Middle frontal gyrus (tissue), 1 donor: ENCODE data around the gene CRYZL1.
"Not testable (repeated sequence)": the region's sequence is repeated elsewhere in the genome, so short reads cannot be mapped to it uniquely, and the experiment has no call there.

Source experiments
- DNase-seq: peaks from one replicate; pipeline ENCODE4 v3.0.0-alpha.2; 2015; ENCODE audit warnings: low spot score; ENCODE audit errors: extremely low spot score

Gene CRYZL1

DNA sequence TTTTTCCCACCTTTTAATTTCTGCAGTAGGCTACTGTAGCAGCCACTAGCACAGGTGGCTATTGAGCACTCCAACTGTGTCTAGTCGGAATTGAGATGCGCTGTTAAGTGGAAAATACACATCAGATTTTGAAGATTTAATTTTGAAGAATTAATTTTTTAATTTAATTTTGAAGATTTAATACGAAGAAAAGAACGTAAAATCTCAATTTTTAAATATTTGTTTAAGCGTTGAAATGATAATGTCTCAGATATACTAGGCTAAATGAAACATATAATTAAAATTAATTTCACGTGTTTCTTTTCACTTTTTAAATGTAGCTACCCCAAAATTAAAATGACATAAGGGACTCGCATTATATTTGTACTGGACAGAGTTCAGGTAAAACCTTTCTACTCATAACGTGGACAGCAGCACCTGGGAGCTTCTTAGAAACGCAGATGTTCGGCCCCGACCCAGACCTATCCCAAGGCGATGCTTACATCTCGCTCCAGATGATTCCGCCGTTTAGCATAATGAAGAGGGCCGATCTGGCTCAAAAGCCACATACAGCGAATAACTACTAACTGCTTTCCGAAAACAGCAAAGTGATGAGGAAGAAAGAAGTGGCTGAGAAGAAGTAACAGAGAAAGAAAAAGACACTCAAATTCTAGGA, 717 bp downstream of the CRYZL1 start:
- DNase-seq = no peak

DNA sequence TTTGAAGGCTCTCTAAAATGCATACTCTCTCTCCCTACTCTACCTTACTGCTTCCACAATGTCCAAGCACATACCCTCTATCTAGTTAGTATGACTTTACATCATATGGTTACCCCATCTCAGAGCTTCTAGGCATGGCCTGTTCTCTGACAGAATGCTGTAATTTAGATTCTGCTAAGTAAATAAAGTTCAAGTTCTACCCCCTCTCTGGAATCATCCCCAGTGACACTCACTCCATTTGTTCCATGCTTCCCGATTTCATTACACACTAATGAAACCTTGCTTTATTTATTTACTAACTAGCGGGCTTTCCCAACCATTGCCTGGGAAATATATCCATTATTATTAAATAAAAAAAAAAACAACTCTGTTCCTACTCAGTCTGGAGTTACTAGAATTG, 7.3 kb downstream of the CRYZL1 start:
- no peak for DNase-seq

DNA sequence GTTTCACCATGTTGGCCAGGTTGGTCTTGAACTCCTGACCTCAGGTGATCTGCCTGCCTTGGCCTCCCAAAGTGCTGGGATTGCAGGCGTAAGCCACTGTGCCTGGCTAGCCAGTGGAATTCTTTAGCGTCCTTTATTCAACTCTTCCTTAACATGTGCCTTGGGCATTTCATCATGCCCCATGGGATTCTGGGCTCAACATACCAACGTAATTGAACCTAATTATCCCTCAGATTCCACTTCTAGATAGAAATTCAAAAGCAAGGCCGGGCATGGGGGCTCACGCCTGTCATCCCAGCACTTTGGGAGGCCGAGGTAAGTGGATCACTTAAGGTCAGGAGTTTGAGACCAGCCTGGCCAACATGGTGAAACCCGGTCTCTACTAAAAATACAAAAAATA, 15.4 kb downstream of the CRYZL1 start:
- DNase-seq = not testable (repeated sequence)

DNA sequence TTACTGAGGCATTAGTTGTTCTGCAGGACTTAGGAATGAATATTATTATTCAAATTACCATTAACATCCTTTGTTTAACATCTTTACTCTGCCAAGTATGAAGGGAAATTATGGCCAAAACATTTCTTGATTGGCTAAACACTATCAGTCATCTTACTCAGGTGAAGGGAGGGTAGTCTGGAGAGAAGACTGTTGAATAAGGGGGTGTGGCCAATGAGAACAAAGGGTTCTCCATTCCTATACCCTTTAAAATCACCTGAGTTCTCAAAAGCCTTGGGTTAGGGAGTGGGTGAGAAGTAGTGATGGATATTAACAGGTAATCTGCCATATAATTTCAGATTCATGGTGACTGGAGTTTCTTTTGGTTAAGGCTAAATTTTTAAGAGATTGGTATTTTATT, 19.3 kb downstream of the CRYZL1 start:
- no peak for DNase-seq

DNA sequence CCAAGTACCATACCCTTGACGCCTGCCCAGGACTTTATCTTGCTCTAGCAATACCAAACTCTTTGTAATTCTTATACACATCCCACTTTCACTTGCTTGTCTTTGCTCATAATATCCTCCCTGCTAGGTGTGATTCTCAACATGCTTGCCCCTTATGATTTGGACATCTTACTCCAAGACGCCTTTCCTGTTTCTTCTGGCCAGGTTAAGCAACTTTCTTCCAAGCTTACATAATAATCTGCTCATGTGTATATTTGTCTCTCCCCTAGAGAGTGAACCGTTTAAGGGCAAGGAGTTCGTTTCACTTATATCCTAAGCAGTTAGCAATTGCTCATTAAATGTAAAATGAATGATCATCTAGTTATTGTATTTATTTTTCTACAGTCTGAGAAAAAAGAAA, 21.8 kb downstream of the CRYZL1 start:
- DNase-seq = no peak

DNA sequence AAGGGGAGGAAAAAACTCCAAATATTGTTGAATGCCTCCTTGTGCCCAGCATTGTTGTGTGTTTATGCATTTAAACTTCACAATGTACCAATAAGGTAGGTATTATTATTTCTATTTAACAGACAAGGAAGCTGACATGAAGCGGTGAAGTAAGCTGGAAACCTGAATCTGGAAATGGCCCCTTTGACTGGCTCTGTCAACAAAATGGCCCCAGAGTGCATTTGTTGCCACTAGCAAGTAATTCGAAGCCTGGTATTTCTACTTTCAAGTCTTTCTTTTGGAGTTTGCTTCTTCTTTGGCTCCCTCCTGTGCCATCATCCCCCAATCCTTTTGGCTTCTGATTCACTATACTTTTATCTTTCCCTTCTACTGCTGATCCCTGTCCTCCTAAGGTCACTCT, 23.1 kb downstream of the CRYZL1 start:
- DNase-seq = no peak

DNA sequence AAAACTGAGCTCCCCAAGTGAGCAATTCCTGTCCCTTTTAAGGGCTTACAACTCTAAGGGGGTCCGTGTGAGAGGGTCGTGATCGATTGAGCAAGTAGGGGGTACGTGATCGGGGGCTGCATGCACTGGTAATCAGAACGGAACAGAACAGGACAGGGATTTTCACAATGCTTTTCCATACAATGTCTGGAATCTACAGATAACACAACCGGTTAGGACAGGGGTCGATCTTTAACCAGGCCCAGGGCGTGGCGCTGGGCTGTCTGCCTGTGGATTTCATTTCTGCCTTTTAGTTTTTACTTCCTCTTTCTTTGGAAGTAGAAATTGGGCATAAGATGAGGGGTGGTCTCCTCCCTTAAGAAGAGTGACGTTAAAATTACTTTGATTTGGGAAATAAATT, 24.0 kb downstream of the CRYZL1 start:
- not testable (repeated sequence) for DNase-seq

DNA sequence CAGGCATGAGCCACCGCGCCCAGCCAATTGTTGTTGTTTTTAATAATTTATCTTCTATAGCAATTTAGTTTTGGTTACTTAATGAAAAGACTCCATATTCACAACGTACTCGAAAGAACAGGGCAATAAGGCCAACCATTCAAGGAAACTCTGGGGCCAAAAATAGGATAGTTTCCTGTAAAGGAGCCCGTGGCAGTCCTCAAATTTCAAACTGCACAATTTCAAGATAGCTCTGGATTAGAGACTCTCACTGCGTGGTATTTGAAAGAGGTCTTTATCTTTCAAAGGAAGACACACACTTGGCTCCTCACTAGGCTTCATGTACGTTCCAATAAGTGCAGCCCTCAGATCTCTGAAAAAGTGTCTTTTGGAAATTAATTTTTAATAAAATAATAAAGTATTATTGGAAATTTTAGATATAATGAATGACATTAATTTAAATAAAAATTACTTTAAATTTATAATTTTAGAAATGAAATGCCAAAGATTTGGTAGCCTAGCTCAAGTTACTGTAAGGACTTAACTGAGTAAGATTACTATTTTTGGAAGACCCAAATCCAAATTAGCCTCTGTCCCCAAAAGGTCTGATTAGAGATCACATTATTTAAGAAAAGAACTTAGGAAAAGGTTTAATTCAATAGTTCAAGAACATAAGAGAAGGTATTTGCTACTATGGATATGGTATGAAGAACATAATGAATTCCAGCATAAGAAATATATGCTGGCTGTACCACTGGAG, 30.4 kb downstream of the CRYZL1 start:
- DNase-seq = no peak

DNA sequence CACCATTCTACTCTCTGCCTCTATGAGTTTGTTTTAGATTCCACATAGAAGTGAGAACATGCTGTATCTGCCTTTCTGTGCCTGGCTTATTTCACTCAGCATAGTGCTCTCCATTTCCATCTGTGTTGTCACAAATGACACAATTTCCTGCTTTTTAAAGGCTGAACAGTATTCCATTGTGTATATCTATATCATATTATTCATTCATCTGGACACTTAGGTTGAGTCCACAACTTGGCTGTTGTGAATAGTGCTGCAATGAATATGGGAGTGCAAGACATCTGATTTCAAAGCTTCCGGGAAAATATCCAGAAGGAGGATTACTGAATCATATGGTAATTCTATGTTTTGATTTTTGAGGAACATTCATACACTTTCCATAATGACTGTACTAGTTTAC, 33.0 kb downstream of the CRYZL1 start:
- no peak for DNase-seq

DNA sequence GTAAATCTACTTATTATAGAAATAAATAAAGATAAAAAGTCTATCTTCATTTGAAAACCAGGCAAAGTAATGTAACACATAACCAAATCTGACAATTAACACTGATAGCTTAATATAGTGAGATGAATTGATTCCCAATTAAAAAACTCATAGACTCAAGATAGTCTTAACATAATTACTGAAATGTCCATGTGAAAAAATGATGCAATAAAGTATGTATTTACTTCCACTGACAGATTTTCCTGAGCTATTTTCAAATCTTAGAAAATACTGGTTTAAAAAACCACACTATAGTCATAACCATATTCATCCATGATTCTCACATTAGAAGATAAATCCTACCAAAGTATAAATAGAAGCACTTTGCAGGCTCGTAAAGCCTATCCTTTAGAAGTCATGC, 43.5 kb downstream of the CRYZL1 start:
- DNase-seq = no peak

DNA sequence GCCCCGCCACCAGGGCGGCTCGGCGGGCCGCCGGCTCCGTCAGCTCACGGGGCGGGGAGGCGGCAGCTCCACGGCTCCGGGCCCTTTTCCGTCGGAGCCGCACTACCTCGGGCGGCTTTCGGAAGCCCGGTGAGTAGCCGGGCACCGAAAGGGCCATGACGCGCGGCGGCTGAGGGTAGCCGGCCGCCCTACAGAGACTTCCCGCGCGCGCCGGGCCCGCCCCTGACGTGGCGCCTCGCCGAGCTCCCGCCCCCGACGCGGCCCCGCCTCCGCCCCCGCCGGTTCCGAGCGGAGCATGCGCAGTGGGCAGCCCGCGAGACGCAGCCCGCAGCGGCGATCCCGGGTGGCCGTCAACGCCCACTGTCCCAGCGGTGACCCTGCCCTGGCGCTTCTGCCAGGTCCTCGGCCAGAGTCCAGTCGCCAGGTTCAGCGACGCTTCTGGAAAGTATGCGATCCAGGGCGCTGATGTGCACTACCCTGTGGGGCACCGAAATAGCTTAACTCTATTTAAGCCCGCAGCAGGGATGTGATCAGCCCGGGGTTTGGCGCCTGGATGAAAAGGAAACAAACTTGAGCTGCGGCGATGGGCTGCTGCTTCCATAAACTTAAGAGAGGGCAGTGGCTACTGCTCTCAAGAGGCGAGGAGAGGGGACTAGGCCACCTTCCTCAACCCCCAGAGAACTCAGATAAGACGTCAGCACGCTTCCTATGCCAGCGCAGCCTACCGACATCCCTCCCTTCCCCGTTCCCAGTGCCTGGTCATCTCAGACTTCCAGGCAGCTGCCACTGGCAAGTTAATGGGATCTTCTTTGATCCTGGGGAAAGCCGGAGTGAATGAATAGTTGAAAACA, 52.8 kb downstream of the CRYZL1 start, which contains the start of gene DONSON:
TSS of gene DONSON (minus strand) at position 200 of the 851 bp plus-strand sequence. CDS start at position 157, 43 bp downstream.
- peak; percentile 56 for DNase-seq

DNA sequence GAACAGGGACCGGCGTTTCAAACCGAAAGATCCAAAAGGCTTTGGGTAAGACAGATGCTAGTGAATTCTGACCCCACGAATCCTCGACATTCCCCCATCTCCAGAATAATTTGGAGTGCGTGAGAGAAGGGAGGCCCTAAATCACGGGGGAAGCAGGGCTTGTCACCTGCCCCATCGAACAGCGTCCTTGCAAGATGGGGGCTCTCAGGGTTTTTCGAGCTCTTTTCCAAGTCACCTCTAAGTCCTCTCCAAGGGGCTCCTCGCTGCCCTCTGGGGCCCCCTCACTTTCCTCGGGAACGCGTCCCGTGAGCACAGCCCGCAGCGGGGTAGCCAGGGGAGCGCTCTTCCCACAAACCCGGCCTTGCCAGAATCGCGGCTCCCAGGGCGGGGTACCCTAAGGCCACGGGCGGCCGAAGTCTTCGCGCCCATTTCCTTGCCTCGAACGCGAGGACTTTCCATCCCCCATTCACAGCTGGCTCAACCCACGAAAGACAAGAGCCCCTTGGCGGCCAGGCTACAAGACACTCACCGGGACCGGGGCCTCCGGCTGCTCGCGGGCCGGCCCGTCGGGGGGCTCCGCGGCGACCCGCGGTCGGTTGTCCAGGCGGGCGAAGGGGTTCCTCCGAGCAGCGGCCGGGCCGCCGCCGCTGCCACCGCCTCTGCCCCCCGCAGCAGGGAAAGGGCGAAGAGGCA, 53.6 kb downstream of the CRYZL1 start:
- no peak for DNase-seq

DNA sequence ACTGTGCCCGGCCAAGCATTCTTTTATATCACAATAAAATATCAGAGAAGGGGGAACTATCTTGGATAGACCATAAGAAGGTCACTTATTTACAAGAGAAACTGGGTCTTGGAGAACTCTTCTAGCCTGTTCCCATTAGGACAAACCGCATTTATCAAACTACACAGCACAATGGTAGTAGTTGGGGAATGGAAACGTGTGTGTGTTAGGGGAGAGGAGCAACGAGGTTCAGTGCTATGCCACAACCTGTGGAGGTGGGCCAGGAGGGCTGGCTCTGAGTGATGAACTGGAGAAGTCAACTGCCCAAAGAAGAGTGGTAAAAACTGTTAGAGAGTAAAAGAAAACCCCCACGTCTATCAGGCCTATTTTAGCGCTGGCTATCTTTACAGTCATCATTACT, 54.6 kb downstream of the CRYZL1 start:
- DNase-seq = no peak

DNA sequence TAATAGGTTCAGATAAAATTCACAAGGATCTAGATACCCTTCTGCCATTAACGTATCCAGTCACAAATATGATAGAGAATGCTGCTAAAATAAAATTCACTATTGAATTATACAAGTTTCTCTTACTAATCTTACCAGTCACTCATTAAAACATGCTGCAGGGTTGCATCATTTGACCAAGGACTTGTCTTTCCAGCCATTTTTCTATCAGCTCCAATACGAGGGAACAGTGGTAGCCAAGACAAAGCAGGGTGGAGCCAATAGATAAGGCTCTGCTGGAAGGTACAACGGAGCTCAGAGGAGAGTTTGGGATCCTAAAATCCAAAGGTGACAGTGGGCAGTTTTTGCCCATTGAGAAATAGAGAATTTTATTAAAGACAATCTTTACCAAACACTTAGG, 57.1 kb downstream of the CRYZL1 start:
- no peak for DNase-seq

DNA sequence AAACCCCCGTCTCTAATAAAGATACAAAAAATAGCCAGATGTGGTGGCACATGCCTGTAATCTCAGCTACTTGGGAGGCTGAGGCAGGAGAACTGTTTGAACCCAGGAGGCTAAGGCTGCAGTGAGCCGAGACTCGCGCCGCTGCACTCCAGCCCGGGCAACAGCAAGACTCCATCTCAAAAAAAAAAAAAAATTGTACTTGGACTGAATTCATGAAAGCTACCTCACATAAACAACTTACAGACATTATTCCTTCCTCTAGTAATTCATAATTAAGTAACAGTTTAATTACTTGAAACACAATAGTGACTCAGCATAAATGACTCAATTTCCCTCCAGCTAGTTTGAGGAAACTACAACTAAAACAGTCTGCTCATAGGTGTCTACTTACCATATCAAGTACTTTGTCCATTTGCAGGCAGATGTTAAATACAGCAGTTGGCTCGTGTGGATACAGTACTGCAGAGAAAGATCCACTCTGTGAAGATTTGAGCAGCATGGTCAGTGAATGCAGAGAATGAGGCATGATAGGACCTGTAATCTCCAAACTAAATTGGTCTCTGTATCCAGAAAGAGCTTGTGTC, 62.5 kb downstream of the CRYZL1 start:
- no peak for DNase-seq

DNA sequence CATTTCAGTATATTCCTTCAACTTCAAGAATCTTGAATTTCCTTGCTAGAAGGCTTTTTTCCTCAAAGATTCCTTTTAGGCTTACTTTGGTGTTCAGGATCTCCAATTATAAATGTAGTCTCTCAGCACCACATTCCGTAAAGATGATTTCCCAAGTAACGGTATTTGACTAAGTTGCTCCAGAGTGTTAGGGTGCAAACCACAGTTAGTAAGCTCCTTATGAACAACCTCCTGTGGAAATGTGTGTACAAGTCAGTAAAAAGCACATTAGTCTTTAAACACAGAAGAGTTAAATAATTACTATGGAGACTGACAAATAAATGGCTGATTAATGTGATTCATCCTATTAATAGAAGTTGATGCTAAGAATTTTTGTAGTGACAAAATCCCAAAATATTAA, 63.3 kb downstream of the CRYZL1 start:
- DNase-seq = no peak

DNA sequence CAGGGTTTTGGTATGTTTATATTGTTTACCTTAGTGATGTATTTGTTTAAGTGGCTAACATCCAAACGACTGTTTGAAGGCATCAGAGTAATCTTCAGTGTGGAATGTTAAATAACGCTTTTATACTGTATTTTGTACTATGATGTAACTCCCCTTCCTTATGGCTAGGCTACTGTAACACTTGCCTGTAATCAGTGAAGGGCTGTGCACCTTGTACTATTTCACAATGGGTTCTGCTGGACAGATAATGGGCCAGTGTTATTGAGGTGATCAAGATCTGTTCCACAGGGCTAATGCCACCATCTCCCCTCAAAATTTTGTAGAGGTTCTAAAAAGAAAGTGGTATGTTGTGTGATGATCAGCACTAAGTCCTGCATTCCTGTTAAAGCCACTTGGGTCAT, 64.8 kb downstream of the CRYZL1 start:
- DNase-seq = not testable (repeated sequence)

DNA sequence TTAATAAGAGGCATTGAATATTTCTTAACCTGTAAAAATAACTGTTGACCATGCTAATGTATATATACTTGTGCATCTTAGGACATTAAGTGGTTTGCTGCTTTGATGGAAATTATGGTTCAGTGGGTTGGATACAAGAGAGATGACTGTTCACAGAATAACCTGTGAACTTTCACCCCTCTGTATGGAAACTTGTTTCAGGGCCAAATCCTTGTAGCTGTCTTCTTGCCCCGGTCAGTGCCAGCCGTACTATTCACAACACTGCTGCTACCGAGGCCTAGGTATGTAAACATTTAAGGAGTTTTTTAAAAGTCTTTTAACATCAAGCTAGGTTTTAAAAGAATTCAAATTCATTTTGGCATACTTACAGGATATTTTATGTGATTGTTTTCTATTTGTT, 69.2 kb downstream of the CRYZL1 start:
- no peak for DNase-seq

DNA sequence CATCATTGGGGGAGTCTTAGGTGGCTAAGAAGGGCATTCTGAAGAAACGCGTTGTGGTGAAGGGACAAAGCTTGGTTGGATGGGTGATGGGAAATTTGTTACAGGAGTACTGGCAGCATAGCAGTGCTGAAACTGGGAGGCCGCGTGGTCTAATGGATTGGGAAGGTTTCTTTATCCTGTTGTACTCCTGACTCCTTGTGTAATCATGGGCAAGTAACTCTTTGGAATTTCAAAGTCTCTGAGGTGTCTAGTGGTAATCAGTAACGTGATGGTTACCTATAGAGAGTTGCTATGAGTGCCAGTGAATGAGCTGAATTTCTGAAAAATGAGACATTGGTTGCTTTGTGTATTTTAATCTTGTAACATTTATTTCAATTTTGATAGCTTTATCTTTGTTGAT, 71.5 kb downstream of the CRYZL1 start:
- no peak for DNase-seq

DNA sequence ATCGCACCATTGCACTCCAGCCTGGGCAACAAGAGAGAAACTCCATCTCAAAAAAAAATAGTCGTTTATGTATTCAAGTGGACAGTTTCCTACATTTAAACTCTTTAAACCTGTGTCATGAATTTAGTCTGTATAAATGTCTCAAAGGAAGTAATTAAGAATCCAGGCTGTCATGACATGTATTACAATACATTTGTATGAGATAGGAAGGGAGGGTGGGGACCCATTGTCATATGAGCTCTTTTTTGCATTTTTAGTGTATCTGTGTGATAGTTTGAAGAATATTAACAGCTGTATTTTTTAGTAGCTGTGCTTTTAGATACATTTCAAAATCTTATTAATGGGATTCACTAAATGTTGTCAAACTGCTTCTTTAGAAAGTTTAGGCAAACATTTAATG, 73.1 kb downstream of the CRYZL1 start:
- DNase-seq = no peak

DNA sequence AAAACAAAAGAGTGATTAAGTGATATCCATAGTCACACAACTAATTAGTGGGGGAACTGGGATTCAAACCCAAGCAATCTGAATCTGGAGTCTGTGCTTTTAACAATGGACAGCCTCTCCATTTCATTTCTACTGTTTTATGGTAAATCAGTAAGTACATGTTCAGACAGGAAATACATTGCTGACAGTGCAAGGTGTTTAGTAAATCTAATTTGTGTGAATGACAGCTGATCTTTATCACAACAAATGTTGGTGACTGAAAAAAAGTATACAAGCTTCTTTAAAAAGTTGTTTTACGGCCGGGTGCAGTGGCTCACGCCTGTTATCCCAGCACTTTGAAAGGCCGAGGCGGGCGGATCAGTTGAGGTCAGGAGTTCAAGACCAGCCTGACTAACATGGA, 73.6 kb downstream of the CRYZL1 start:
- no peak for DNase-seq
